ENCODE data around the gene ROM1. TPM values are rescaled to one million over a fixed set of nuclear protein-coding genes. Genes with fewer than 3 reads are reported as not detected.
"Not testable (repeated sequence)": the region's sequence is repeated elsewhere in the genome, so short reads cannot be mapped to it uniquely, and the experiment has no call there.

Gene ROM1
- polyA plus RNA-seq, 3 donors = 3.6 to 25.6 (median 21.1) TPM

DNA sequence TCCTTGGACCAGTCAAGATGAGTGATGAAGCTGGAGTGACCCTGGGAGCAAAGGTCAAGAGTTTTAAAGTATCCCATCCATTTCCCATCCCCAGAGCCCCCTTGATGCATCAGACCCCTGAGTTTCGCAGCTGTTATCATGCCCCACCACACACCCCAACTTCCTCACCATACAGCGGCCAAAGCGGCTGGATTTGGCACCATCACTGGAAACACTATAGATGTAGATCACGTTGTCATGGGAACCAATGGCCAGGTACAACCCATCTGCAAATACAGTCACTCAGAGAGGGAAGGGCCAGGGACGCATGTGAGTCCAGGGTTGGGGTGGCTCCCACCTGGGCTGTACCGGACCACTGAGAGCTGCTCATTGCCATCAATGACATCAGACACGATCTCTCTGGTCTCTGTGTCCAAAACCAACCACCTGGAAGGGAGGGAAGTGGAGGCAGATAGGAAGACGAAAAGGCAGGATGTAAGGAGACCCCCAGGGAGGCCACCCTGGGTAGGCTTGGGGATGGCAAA, 9.2 kb upstream of the ROM1 start:
- H3K27ac ChIP-seq (ENCODE audit: low read depth, low read length) = no peak overlapping the region
- 90 to 94% (median 93%) methylated on average over 8 of the region's 8 CpGs for WGBS, 3 donors

DNA sequence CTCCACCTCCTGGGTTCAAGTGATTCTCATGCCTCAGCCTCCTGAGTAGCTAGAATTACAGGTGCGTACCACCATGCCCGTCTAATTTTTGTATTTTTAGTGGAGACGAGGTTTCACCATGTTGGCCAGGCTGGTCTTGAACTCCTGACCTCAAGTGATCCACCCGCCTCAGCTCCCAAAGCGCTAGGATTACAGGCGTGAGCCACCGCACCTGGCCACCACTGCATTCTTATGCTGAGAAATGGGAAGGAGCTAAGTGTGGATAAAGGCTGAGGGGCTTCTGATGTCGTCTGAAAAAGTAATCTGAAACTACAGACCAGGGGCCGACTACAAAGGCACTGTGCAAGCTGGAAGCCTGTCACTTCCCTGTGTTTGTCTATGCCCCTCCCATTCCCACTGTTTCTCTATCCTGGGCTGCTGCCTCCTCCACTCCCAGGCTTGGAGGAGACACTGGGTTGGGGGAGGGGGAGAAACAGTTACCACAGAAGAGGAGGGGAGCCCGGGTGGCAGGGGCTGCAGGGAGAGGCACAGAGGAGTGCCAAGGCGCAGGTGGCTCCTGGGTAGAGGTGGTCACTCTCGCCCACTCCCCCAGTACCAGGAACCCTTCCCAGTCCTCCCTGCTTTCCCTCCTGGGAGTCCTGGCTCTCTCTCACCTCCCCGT, 8.5 kb upstream of the ROM1 start:
- 81 to 86% (median 86%) methylated on average over 13 of the region's 13 CpGs for WGBS, 3 donors

DNA sequence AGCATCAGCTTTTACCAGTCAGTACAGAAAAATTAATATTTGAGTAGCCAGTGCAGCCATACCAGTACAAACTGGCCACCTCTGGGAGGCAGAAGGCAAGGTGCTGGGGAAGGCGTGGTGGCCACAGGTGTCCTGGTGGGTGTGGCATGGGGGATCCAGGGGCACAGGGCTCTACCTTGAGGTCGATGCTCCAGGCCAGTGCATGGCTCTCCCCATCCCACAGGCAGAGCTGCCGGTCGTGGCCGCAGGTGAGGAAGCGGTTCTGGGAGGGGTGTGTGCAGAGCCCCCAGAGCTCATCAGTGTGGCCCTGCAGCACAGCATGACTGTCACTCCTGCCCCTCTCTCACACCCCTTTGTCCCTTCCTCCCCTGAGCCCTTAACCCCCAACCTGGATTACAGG, 7.6 kb upstream of the ROM1 start:
- H3K27ac ChIP-seq (ENCODE audit: low read depth, low read length) = no peak overlapping the region
- WGBS, 3 donors = 79 to 92% (median 87%) methylated on average over 3 to 6 of the region's 6 CpGs

More for the DNA sequence above, 8.5 kb upstream of the ROM1 start:
- H3K27ac ChIP-seq (ENCODE audit: low read depth, low read length) = no peak overlapping the region

DNA sequence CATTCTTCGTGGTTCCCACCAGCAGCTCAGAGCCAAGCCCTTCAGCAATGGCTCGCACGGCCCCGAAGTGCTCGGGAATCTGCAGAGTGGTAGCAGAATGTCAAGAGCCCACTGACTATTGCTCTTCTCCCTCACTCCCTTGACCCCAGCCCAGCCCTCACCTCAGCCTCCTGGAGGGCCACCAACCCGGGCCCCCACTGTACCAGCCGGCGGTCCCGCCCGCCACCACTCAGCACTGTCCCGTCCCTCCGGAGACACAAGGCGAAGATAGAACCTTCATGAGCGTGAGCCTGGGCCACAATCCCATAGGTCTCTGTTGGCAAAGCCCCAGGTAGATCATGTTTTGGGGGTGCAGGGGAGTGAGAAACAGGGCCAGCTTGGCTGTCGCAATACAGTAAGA, 7.2 kb upstream of the ROM1 start:
- no peak overlapping the region for H3K27ac ChIP-seq (ENCODE audit: low read depth, low read length)
- 95 to 97% (median 96%) methylated on average over 15 of the region's 15 CpGs for WGBS, 3 donors

DNA sequence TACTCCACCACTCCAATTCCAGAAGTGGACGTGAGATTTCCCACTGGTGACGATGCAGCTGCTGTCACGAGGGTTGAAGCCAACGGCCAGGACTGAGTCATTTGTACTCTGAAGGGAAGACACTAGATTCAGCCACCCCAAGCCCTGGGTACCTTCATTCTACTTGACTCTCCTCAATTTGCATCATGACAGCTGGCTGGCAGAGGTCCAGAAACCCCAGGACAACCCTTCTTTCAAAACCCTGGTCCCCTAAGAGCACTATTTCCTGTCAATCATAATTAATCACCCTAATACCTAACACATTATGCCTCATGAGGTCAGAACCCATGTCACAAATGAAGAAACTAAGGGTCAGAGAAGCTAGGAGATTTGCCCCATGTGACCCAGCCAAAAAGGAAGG, 5.3 kb upstream of the ROM1 start:
- 43 to 88% (median 68%) methylated on average over 4 of the region's 4 CpGs for WGBS, 3 donors
- no peak overlapping the region for H3K27ac ChIP-seq (ENCODE audit: low read depth, low read length)

DNA sequence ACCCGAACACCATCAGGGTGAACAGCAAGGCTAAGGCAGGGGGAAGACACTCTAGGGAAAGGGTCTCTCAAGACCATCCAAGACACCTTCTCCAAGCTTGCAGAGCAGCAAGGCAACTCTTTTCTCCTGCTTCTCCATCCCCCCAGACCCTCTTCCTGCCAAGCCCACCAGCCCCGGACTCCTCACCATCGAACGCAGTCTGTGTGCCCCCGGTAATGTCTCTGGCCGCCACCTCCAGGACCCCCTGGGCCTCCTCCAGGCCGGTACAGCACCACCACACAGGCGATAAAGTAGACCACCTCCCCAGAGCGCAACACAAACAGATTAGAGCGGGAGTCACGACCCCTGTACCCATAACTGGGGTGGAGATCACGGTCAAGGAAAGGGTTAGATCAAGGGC, 4.3 kb upstream of the ROM1 start:
- 91 to 95% (median 93%) methylated on average over 12 of the region's 12 CpGs for WGBS, 3 donors
- no peak overlapping the region for H3K27ac ChIP-seq (ENCODE audit: low read depth, low read length)

DNA sequence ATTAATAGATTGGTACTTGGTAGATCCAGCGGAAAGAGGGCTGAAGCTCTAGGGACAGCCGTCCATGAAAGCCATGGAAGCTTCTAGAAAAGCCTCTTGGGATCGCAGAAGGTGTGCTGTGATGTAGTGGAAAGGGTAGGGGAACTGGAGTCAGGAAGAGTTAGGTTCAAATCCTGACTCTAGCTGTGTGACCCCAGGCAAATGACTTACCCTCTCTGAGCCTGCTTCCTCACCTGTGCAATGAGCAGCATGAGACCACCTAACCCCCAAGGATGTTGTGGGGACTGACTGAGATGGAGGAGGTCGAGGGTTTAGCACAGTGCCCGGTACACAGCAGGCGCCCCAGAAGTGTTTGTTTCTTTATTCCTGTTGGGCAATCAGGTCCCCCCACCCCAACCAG, 2.7 kb upstream of the ROM1 start:
- no peak overlapping the region for H3K27ac ChIP-seq (ENCODE audit: low read depth, low read length)

DNA sequence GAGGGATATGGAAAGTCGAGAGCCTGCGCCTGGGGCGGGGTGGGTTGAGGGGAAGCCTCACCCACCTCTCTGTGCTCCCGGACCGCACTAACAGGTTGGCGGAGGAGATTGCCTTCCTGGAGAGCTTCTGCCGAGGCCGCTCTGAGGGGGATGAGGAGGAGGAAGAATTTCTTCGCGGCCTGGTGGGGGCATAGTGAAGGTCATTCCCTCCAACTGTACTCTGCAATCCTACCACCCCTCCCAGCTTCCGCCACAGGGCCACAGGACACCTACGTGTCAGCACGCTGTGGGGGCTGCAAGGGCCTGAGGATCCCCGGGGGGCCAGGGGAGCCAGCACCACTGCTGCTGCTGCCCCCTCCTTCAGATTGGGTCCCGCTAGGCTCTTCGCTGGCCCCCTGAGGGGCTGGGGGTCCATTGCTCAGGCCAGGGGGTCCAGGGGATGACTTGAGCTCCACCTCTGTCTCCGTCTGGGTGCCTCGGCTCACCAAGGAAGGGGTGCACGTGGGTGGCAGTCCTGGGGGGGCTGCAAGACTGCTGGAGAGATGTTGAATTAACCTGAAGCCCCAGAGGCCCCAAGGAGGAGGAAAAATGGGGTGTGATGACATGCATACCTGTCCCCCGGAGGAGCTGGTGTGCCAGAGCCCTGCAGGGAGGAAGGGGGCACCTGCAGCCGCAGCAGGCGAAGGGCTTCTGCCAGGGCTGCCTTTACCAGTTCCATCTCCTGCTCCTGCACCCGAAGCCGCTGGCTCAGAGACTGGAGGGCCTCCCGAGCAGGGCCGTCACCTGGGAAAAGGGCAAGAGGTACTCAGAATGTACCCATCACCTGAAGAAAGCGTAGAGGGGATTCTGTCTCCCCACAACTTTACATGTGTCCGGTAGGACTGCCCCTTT, 2.0 kb upstream of the ROM1 start:
- whole genome bisulfite sequencing, 3 donors = 57 to 72% (median 60%) methylated on average over 25 to 28 of the region's 28 CpGs
- H3K27ac ChIP-seq (ENCODE audit: low read depth, low read length) = no peak overlapping the region

More for the DNA sequence above, 2.7 kb upstream of the ROM1 start:
- WGBS, 3 donors = 77 to 90% (median 79%) methylated on average over 6 of the region's 6 CpGs

DNA sequence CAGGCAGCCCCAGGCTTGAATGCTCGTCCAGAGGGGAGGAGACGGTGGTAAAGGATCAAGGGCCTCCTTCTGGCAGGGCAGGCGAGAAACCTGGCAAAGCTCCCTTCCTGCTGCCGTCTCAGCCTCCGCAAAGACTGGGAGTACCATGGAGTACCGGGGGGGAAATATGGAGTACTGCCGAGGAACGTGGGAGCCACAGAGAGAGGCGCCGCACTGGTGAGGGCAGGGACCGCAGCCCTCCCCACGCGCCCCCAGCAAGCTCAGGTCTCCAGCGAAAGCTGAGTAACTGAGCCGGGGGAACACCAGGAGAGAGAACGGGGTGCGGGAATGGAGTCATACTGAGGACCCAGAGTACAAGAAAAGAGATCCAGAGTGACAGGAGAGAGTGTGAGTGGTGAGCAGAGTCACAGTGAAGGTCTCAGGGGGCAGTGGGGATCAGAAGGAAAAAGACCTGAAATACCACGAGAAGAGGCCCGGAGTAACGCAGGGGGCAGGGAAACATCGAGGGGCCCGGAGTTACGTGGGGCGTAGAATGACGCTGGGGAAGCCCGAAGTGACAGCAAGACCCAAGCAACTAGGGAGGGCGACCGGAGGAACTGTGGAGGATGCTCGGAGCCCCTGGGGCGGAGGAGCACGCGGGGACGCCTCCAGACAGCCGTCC, 1.2 kb upstream of the ROM1 start:
- 0 to 2% (median 1%) methylated on average over 34 of the region's 34 CpGs for WGBS, 3 donors
- peak overlapping the region; percentile 93 for H3K27ac ChIP-seq (ENCODE audit: low read depth, low read length)

DNA sequence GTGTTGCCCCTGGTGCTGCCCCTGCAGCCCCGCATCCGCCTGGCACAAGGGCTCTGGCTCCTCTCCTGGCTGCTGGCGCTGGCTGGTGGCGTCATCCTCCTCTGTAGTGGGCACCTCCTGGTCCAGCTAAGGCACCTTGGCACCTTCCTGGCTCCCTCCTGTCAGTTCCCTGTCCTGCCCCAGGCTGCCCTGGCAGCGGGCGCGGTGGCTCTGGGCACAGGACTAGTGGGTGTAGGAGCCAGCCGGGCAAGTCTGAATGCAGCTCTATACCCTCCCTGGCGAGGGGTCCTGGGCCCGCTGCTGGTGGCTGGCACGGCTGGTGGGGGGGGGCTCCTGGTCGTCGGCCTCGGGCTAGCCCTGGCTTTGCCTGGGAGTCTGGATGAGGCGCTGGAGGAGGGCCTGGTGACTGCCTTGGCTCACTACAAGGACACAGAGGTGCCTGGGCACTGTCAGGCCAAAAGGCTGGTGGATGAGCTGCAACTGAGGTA, 278 bp downstream of the ROM1 start:
- 54 to 65% (median 54%) methylated on average over 15 of the region's 15 CpGs for WGBS, 3 donors
- peak overlapping the region; percentile 45 for H3K27ac ChIP-seq (ENCODE audit: low read depth, low read length)

DNA sequence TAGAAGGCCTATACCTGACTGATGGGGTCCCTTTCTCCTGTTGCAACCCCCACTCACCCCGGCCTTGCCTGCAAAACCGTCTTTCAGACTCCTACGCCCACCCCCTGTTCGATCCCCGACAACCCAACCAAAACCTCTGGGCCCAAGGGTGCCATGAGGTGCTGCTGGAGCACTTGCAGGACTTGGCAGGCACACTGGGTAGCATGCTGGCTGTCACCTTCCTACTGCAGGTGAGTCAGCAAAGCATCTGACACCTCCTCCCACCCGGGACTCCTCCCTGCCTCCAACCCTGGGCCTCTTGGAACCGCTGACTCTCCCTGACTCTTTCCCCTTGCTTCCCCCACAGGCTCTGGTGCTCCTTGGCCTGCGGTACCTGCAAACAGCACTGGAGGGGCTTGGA, 1.2 kb downstream of the ROM1 start:
- WGBS, 3 donors = 71 to 75% (median 75%) methylated on average over 8 of the region's 8 CpGs
- H3K27ac ChIP-seq (ENCODE audit: low read depth, low read length) = no peak overlapping the region

DNA sequence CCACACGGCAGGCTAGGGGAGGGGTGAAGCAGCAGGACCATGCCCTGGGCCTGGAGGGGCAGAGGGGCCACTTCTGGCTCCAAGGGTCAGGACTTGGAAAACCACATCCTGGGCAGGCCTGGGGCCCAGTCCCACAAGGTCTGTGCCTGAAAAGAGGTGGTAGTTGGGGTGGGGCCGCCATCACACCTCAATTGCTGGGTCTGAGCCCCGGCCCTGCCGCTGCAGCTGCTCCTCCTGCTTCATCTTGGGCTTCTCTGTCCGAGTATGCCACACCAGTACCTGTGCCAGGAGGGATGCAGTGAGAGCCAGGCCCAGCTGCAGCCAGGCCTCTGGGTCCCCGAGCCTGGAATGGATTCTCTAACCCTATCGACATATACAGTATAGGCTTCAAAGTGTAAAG, 2.5 kb downstream of the ROM1 start:
- WGBS, 3 donors = 87 to 92% (median 91%) methylated on average over 7 of the region's 7 CpGs
- no peak overlapping the region for H3K27ac ChIP-seq (ENCODE audit: low read depth, low read length)

DNA sequence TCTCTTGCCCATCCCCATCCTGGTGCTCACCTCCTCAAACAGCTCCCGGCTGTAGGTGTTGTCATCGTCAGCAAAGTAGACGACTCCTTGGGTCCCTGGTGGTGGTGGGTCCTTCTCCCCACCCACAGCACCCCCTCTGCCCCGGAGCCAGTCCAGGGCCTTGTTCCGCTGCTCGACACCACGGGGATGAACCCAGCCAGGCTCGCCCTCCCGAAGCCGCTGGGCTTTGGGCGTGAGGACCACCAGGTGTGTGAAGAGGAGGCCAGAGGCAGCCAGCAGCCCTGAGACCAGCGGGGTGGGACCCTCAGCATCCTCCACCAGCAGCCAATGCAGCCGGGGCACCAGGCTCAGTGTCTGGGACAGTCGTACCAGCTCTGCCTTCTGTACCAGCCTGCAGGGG, 3.9 kb downstream of the ROM1 start:
- H3K27ac ChIP-seq (ENCODE audit: low read depth, low read length) = not testable (repeated sequence)
- 92 to 97% (median 93%) methylated on average over 14 of the region's 14 CpGs for whole genome bisulfite sequencing, 3 donors

DNA sequence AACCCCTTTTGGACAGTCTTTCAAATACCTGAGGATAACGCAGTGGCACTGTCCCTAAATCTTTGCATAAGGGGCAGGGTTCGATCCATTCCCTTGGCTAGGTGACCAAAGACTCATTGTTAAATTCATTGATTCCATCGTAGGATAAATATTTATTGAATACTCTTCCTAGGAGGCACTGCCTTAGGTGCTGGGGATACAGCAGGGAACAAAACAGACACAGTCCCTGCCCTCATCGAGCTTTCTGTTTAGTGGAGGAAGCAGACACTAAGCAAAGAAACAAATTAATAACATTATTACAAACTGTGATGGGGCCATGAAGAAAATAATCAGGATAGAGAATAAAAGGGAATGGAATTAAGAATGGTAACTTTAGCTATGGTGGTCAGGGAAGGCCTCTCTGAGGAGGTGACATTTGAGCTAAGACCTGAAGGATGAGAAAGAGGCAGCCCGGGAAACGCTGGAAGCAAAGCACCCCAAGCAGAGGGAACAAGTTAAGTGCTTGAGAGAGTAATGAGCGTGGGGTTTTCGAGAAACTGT, 8.0 kb downstream of the ROM1 start:
- WGBS, 3 donors = 23 to 34% (median 31%) methylated on average over 8 of the region's 8 CpGs

DNA sequence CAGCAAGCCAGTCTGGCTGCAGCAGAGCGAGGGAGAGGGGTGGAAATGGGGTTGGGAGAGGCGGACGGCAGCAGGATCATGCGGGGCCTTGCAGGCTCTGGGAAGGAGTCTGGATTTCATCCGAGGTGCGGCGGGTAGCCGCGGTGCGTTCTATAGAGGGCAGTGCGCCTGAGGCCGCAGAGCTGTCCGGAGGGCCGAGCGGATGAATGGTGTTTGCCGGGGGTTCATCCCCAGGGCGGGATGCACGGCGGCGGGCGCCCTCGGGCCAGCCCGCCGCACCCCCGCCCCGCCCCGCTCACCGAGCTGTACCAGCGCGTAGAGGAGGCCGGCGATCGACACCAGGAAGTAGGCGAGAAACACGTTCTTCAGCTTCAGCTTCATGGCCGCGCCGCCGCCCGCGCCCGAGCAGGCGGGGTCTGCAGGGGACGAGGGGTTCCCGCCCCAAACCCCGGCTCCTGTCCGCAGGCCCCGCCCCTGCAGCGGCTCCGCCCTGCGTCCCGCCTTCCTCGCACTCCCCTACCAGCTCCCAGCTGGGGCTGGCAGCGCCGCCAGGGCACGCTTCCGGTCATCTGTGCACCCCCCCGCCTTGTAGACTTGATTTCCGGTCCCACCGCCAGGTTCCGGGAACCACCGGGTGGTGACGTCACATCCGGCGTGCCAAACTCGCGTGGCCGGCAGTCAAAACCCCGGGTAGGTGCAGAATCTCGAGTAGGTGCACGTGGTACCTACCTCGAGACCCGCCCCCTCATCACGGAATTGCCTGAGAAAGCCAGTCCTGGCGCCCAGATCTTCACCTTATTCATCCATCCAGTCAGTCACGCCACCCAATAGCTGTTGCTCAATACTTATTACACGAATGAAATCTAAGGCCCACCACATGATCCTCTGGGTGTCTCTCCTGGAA, 8.8 kb downstream of the ROM1 start, which contains the start of gene B3GAT3:
B3GAT3 (minus strand) TSS at position 420 of the 904 bp plus-strand sequence; CDS start at position 381, 39 bp downstream.
- peak within 1 kb of the TSS; percentile 71 for H3K27ac ChIP-seq (ENCODE audit: low read depth, low read length)
- WGBS, 3 donors = 0 to 1% (median 1%) methylated on average over 66 to 77 of the region's 77 CpGs

More for the DNA sequence above, 8.0 kb downstream of the ROM1 start:
- H3K27ac ChIP-seq (ENCODE audit: low read depth, low read length) = no peak overlapping the region

DNA sequence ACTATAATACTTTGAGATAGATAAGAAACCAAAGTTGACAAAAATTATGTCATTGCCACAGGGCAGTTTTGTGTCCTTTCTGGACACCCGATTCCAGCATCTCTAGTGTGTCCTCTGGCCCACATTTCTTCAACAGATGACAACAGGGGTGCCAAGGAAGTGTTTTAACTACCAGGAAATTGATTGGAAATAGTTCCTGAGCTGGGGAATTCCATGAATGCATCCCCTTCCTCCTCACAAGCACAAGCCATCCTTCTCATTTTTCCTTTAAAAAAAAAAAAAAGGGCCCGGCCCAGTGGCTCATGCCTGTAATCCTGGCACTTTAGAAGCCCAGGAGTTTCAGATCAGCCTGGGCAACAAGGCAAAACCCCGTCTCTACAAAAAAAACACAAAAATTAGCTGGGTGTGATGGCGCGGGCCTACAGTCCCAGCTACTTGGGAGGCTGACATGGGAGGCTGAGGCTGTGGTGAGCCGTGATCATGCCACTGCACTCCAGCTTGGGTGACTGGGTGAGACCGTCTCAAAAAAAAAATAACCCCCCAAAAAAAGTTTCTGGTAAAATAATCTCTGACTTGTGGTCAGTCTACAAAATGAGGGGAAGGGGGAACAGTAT, 9.5 kb downstream of the ROM1 start:
- WGBS, 3 donors = 81 to 87% (median 81%) methylated on average over 7 of the region's 7 CpGs
- H3K27ac ChIP-seq (ENCODE audit: low read depth, low read length) = peak overlapping the region; percentile 71

DNA sequence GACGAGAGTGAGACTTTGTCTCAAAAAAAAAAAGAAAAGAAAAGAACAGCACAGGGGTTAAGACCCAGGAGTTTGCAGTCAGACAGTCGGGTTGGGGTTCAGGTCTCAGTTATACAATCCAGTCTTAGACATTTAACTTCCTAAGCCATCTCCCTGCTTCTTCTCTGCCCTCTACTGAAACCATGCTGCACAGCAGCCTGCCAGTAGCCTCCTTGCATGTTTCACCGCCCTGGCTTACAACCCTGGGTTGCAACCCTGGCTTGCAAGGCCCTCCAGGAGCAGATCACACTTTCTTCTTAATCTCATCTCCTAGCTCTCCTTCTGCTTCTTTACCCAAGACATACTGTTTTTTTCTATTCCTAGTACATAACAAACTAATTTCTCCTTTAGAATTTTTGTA, 14.7 kb downstream of the ROM1 start:
- H3K27ac ChIP-seq (ENCODE audit: low read depth, low read length) = no peak overlapping the region
- WGBS, 3 donors = 80 to 88% (median 82%) methylated on average over 3 of the region's 3 CpGs

Measured in adipose tissue (tissue), 3 donors.